ENCODE measurements around the gene FMO5. TPM values are rescaled to one million over a fixed set of nuclear protein-coding genes. Genes with fewer than 3 reads are reported as not detected.

FMO5 gene
- total RNA-seq, 2 experiments from 2014 or later: 0.66 to 0.96 TPM

Other genes starting within 250 kb of the FMO5 start
- 10 to 100 TPM; 10.2 to 10.8 TPM for gene PRKAB2, start 52.9 kb downstream of the FMO5 start, total RNA-seq
- gene CHD1L, start 17.3 kb upstream of the FMO5 start, total RNA-seq: 10 to 100 TPM; 82.2 to 83.7 TPM